RWPE2 (cell line): Measurements from ENCODE around the gene DOCK8.

ENCODE experiments used
- ATAC-seq: fragments of 200-7000 bp; cut with Tn5 transposase; 3 replicates; pipeline ENCODE4 v1.9.1; 2021; ENCODE audit warnings: low read depth
- DNase-seq: peaks from one replicate; pipeline ENCODE4 v3.0.0-alpha.2; 2020; ENCODE audit warnings: low spot score
- H3K27ac ChIP-seq: fragments of 450-650 bp; 2 replicates; pipeline ENCODE4 v1.5.1; 2017; ENCODE audit warnings: mild to moderate bottlenecking; ENCODE audit not compliant: poor library complexity, severe bottlenecking
- H3K27me3 ChIP-seq: fragments of 250-450 bp; sonication (Bioruptor Pico); 2 replicates; pipeline ENCODE4 v1.5.1; 2021; ENCODE audit warnings: mild to moderate bottlenecking, moderate library complexity; ENCODE audit not compliant: insufficient read depth, poor library complexity, severe bottlenecking
- H3K36me3 ChIP-seq: fragments of 250-450 bp; sonication (Bioruptor Pico); 2 replicates; pipeline ENCODE4 v1.5.1; 2020; ENCODE audit warnings: low read depth, mild to moderate bottlenecking, moderate library complexity
- H3K4me1 ChIP-seq: fragments of 250-450 bp; sonication (Bioruptor Pico); 2 replicates; pipeline ENCODE4 v1.5.1; 2021; ENCODE audit warnings: mild to moderate bottlenecking, moderate library complexity; ENCODE audit not compliant: insufficient read depth, poor library complexity, severe bottlenecking
- H3K4me3 ChIP-seq: fragments of 250-450 bp; sonication (Bioruptor Pico); 2 replicates; pipeline ENCODE4 v1.5.1; 2021; ENCODE audit warnings: mild to moderate bottlenecking, moderate library complexity; ENCODE audit not compliant: severe bottlenecking
- H3K9me3 ChIP-seq: fragments of 250-450 bp; sonication (Bioruptor Pico); 2 replicates; pipeline ENCODE4 v1.5.1; 2021; ENCODE audit warnings: mild to moderate bottlenecking, moderate library complexity; ENCODE audit not compliant: severe bottlenecking
- TF ChIP-seq, protein P1 (sequence below): fragments of 450-650 bp; IDR thresholded peaks from one replicate; pipeline ENCODE4 v1.5.1; 2017; ENCODE audit warnings: mild to moderate bottlenecking, moderate library complexity; ENCODE audit not compliant: poor library complexity, severe bottlenecking

DOCK8 gene

DNA sequence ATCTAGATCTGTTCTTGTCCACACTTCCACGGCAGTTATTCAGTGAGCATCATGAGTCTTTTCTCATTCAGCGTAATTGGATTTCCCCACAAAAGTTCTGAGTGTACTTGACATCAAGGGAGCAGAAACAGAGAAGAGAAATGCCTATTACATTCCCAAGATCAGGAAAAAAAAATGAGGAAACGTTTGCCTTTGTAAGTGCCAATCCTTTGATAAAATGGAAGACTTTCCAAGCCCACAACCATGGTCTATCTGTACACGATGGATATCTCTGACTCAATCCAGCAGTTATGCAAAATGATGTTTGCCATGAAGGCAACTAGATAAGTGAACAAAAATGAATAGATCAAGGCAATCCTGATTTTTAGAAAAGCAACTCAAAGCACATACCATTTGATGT is 235.9 kb downstream of the DOCK8 start:
- H3K4me1 ChIP-seq: peaks cover 14% of the 10 kb centered on the region
- no peaks in the 10 kb centered on the region for H3K9me3 ChIP-seq
- TF ChIP-seq, protein P1, sequence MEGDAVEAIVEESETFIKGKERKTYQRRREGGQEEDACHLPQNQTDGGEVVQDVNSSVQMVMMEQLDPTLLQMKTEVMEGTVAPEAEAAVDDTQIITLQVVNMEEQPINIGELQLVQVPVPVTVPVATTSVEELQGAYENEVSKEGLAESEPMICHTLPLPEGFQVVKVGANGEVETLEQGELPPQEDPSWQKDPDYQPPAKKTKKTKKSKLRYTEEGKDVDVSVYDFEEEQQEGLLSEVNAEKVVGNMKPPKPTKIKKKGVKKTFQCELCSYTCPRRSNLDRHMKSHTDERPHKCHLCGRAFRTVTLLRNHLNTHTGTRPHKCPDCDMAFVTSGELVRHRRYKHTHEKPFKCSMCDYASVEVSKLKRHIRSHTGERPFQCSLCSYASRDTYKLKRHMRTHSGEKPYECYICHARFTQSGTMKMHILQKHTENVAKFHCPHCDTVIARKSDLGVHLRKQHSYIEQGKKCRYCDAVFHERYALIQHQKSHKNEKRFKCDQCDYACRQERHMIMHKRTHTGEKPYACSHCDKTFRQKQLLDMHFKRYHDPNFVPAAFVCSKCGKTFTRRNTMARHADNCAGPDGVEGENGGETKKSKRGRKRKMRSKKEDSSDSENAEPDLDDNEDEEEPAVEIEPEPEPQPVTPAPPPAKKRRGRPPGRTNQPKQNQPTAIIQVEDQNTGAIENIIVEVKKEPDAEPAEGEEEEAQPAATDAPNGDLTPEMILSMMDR: no peak
- DNase-seq: no peak
- ATAC-seq: no peak
- H3K4me3 ChIP-seq: no peak overlapping the region
- no peaks in the 10 kb centered on the region for H3K36me3 ChIP-seq
- no peak overlapping the region for H3K27ac ChIP-seq
- H3K27me3 ChIP-seq: no peaks in the 10 kb centered on the region

DNA sequence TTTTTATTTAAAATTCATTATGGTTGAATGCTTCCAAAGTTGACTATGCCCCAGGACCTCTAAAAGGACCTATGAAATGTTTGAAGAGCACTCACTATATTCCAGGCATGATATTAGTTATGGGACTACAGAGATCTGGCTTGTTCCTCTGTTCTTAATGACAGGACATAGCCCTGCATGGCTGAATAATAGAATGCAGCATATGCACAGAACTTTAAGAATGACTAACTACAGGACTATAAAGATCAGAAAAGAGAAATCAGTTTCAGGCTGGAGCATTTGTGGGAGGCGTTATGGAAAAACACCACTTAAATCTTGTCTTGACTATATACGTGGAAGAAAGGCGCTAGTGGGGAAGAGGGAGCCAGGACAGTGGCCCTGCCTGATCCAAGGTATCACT is 239.2 kb downstream of the DOCK8 start:
- TF ChIP-seq, protein P1: no peak
- no peaks in the 10 kb centered on the region for H3K36me3 ChIP-seq

DNA sequence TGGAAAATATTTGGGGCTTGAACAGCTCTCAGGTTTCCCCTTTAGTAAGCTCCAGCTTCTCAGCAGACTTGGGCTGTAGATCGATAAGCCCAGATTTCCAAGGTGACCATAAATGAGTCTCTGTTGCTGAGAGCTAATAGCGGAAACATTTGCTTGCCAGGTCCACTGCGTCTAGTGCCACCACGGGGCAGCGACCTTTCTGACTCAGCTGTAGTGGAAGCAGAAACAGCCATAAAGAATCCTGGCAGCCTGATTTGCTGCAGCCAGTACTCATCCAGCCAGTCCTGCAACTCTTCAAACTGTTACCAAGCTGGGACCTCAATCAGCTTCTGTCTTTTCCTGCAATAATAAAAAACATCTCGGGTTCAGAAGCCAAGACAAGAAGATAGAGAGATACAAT is 241.7 kb downstream of the DOCK8 start:
- TF ChIP-seq, protein P1: no peak
- Histone ChIP-seq H3K36me3 (no peaks in the 10 kb centered on the region), H3K9me3 (no peaks in the 10 kb centered on the region), H3K4me1 (no peaks in the 10 kb centered on the region), H3K4me3 (no peak overlapping the region), H3K27me3 (no peaks in the 10 kb centered on the region), H3K27ac (no peak overlapping the region)
- ATAC-seq: no peak
- DNase-seq: no peak

More for the DNA sequence above, 239.2 kb downstream of the DOCK8 start:
- no peak overlapping the region for H3K27ac ChIP-seq
- ATAC-seq (no peak), DNase-seq (no peak)
- H3K27me3 ChIP-seq: no peaks in the 10 kb centered on the region
- no peaks in the 10 kb centered on the region for H3K4me1 ChIP-seq
- H3K4me3 ChIP-seq: no peak overlapping the region
- H3K9me3 ChIP-seq: no peaks in the 10 kb centered on the region

DNA sequence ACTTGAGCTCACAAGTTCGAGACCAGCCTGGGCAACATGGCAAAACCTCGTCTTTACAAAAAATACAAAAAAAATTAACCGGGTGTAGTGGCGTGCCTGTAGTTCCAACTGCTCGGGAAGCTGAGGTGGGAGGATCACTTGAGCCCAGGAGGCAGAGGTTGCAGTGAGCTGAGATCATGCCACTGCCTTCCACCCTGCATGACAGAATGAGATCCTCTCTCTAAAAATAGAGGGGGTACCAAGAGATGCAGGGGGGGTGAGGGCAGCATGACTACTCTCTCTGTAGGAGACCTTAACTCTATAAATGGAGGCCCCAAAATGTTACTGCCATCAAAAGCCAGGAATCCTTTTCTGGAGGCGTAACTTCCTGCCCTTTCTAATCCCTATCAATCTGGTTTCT is 243.9 kb downstream of the DOCK8 start:
- Histone ChIP-seq H3K27ac (no peak overlapping the region), H3K4me3 (no peak overlapping the region), H3K36me3 (no peaks in the 10 kb centered on the region), H3K27me3 (no peaks in the 10 kb centered on the region), H3K9me3 (no peaks in the 10 kb centered on the region), H3K4me1 (no peaks in the 10 kb centered on the region)
- TF ChIP-seq, protein P1: no peak
- ATAC-seq: no peak
- DNase-seq: no peak

DNA sequence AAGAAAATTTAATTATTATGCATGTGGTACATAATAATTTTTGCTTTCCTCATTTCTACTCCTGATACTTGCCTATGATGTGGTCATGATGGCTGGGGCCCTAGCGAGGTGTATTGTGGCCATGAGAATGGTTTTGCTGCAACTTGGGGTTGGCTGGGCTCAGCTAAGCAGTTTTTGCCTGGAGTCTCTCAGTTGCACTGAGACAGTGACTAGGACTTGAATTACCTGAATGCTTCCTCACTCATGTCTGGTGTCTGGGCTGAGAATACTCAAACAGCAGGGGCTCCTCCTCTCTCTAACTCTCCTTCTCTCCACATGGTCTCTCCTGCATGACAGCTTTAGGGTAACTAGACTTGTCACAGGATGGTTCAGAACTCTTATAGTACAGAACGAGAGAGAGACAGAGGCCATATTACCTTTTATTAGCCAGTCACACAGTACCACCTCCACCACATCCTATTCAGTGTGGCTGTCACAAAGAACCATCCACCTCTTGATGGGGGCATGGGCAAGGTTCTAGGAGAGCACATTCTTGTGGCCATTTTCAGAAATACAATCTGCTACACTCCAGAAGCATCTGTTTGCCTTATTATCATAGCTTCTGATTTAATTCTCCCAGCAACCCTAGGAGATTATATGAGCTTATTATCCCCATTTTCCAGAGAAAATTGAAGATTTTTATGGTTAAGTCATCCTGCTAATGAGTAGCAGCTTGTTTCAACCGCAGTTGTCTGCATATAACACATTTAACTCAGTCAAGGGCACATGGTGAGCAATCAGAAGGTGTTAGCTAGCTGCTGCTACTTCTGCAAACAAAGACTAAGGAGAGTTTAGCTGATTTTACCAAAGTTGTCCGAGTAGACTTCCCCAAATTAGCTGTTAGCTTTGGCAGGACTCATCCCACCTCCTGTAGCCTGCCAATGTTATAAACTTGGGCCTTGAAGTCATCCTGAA is 245.1 kb downstream of the DOCK8 start:
- H3K4me1 ChIP-seq: no peaks in the 10 kb centered on the region
- DNase-seq (no peak), ATAC-seq (no peak)
- H3K36me3 ChIP-seq: no peaks in the 10 kb centered on the region
- no peak overlapping the region for H3K4me3 ChIP-seq
- no peaks in the 10 kb centered on the region for H3K27me3 ChIP-seq
- TF ChIP-seq, protein P1: no peak
- H3K9me3 ChIP-seq: no peaks in the 10 kb centered on the region
- no peak overlapping the region for H3K27ac ChIP-seq
